GM21528 (cell line): Measurements from ENCODE around the gene RASGRF1.

Experiments used
- ATAC-seq: cut with Tn5 transposase; IDR thresholded peaks from one replicate; pipeline ENCODE4 v1.9.1; 2021; ENCODE audit warnings: mild to moderate bottlenecking, moderate library complexity; ENCODE audit not compliant: unreplicated experiment, low FRiP score

Gene RASGRF1

DNA sequence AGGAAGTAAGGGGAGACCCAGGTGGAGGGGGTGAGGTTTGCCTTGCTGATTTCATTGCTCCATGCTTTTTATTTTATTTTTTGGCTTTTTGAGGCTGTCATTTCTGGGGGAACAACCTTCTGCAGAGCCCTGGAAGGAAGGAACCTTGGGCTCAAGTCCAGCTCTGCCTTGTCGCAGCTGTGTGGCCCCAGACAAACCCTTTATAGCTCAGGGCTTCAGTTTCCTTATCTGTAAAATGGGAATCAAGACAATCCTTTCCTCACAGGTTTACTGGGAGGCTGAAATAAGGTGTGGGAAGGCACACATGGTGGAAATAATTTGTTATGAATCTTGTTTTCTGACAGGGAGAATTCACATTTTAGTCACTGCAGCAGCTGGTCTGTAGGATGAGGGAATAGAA is 100.3 kb downstream of the RASGRF1 start:
- no peak for ATAC-seq

DNA sequence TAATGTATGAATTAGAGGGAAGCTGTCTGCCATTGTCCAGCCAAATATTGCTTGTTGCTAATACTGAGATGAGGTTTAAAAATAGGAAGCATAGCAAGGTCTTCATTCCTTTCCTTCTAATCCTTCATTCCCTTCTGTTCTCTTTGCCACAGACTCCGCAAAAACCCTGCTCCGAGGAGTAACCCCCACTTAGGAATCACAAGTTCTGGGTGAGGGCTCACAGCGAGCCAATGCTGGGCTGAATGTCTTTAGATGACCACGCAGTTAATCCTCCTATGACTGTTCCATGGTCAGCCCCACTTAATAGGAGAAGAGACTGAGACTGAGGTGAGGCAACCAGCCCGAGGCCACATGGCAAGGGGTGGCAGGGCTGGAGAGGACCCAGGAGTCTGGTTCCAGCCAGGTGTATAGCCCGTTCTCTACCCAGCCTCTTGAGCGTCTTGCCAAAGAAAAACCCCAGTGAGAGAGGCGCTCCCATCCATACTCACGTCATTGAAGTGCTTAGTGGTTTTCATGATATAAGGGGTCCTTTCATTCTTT is 100.8 kb downstream of the RASGRF1 start:
- ATAC-seq = no peak

DNA sequence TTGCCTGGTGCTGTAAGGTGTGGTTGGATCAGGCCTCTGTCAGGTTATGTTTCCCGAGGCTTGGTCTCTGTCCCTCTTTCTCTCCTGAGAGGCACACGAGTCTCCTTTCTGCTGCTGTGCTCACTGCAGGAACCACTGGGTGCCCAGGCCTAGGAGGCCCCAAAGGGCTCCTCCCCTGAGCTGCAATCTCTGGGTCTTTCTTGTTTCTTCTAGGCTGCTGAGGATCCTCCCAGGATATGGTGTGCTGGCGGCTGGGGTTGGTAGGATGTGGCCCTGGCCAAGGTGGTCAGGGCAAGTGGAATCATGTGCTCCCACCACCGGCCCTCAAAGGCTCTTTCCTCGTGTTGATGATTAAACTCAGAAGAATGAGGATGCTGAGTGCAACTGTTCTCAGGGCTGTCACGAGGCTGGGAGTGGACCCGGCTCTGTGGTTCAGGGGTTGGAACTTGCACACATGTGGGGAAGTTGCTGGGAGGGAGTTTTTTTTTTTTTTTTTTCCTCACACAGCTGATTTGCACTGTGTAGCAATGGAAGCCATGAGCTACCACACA is 102.1 kb downstream of the RASGRF1 start:
- no peak for ATAC-seq

DNA sequence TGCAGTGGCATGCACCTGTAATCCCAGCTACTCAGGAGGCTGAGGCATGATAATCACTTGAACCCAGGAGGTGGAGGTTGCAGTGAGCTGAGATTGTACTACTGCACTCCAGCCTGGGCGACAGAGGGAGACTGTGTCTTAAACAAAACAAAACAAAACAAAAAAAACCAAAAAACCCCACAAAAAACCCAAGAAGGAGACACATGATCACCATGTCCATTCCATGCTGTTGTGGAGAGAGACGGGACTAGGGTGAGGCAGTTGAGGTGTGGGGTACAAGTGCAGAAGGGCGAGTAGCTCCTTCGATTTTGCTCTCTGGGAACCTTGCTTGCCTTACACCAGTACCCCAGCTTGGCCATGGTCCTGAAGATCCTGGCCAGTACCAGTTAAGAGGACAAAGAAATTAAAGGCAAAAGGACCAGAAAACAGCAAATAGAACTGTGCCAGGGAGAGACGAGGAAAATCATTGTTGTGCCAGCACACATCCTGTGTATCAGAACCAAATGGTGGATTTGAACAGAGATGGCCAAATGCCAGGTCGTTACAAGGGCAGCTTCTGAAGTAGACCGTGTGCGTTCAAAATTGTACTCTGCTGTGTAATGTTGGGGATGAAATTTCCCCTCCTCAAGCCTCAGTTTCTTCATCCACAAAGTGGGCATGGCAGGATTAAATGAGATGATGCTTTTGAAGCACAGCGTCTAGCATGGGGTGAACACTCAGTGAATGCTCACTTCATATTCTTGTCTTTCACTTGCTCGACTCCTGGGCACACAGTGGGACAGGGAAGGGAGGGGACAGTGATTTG is 102.8 kb downstream of the RASGRF1 start:
- ATAC-seq = no peak

DNA sequence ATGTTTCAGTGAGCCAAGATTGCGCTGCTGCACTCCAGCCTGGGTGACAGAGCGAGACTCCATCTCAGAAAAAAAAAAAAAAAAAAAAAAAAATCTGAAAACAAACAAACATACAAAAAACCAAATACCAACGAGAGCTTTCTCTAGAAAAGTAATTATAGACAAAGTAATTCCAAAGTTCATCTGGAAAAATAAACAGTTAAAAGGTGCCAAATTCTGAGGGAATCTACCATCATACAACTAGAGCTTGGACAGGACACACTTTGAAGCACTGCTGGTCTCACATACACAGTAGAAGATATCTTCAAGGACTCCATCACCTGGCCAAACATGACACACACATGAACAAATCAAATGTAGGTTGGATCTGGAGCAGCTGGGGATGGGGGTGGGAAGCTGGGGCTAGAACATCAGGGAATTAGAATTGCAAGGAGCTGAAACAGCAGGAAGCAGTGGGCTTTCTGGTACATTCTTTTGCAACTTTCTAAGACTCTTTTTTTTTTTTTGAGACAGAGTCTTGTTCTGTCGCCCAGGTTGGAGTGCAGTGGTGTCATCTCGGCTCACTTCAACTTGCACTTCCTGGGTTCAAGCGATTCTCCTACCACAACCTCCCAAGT is 104.6 kb downstream of the RASGRF1 start:
- ATAC-seq = no peak

DNA sequence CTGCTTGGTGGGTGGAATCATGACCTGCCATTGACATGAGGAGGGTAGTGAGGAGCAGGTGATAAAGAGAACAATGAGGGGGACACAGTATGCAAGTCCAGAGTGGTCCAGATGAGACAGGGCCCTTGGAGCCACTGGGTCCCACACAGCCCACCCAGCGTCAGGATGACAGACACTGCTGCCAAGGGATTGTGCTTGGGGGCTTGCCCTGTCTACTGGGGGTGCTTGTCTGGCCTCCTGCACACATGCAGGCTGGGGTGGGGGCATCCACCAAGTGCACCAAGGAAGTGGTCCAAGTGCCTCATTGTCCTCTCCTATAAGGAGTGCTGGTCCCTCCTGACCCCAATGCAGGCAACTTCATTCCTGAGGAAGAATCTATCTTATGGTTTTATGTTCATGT is 106.5 kb downstream of the RASGRF1 start:
- no peak for ATAC-seq

DNA sequence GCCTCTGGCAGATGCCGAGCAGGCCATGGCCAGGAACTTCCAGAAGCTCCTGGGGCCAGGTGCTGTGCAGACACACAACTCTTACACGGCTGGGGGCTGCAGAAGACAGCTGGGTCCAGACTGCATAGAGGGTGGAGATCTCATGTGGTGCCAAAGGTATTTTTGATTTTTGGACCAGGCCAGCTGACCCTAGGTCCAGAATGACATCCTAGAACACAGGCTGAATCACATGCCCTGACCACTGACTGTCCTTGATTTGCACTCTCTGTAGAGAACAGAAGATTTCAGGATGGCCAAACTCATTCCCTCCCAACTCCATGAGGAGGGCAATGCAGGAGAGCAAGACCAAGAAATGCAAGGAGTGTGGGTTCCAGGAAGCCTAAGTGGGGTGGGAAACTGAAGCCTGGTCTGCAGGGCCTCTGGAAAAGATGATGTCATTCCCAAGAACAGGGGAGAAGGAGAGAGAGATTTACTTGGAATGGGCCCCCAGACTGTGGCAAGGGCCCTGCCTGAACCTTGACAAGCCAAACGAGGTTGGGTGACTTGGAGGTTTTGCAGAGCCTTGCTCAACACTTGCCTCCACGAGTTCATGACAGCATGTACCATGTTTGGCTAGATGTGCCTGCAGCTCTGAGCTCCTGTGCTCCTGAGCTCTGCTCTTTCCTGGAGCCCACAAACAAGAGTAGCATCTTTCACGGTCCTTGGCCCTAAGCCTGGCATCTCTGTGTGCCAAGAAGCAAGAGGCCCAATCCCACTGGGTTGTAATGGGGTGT is 107.2 kb downstream of the RASGRF1 start:
- no peak for ATAC-seq

DNA sequence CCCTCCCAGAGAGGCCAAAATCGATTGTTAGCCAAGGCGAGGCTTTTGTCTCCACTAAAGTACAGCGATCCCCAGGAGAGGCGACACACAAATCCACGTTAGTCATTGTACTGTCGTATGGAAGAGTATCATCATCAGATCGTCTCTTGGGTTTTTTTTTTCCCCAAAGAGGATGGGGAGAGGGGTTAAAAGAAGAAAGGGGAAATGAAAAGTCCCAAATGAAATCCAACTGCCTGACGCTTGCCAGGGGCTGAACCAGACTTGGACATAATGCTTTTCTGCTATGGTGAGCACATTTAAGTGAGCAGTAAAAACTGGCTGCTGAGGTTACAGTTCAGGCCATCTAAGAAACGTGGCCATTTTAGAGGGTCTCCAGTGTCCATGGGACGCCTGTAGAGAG is 107.8 kb downstream of the RASGRF1 start:
- ATAC-seq = no peak

DNA sequence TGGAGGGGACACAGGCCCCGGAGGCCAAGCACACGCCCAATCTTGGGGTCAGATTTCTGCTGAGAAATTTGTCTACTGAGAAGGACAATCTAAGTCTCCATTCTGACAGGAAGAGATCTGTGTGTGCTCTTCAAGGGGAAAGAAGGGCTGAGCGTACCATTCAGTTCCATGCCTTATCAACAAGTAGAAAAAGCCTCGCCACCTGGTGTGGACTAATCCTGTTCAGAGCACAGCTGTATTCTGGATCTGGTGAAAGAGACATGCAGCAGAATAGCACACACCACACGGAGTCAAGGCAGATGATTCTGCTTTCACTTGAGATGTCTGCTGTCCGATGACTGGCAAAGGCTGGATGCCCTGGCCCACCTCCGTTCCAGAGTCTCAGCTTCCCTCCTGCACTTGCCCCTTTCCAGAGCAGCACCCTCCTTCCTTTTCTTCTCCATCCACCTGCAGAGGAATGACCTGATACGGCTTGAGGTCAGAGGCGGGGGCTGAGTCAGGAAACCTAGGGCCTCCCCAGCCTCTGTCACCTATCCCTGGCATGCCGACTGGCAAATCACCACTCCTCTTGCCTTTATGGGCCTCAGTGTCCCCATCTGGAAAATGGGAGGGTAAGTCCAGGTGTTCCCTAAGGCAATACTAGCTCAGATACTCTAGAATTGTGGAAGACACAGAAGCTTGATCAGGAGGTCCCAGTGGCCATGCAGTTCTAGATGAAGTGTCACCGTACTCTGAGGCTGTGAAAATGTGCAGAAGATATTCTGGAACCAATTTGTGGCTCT is 108.9 kb downstream of the RASGRF1 start:
- ATAC-seq = no peak

DNA sequence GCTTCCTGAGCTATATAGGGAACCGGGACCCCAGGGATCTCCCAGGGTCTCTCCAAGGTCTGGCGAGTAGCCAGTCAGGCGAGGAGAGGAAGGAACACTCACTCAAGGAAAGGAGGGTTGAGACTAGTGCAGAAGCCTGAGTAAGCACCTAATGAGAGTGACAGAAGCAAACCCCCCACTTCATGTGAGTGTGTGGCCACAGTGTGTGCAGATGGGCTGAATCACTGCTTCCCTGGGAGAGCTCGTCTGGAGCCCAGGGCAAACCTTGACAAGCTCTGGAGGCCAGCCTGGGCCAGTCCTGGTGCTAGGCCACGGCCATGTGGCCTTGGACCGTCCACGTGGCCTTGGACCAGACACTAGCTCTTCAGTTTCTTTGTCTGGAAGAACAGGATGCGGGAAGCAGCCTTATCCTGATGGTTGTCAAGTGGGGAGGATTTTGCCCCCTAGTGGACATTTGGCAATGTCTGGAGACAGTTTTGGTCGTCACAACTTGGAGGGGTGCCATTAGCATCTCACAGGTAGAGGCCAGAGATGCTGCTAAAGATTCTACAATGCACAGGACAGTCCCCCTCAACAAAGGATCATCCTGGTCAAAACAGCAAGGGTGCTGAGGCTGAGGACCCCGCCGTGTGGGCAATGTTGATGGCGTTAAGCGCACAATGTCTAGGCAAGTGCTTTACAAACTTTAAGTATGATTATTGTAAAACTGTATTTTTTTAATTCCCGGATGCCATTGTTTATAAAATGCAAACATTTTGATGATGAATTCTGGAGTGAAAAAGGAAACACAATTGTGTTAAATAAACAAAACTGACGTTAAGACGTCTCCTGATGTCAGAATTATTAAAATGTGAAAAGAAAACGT is 110.9 kb downstream of the RASGRF1 start:
- ATAC-seq = no peak

DNA sequence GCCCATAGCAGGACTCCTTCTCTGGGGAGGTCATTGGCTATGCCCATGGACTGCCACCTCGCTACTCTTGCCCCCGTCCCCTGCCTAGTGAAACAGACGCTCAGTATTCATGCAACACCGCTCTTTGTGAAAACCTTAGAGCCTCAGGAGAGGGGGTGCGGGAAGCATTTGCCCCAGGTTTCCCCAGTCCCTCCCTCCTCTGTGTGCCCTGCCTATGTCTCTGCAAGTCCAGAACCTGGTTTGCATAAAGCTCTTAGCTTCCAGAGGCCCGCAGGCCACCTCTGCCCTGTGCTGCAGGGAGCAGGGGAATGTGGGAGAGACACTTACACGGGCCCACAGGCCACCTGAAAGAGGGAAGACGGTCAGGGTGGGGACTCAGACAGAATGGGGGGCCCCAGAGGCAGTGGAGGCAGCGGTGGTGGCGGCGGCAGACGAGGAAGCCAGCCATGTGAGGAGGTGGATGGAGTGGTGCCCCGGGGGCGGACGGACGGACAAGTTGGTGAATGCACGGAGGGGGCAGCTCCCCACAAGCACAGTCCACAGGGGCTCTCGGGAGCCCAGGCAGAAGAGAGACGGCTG is 111.9 kb downstream of the RASGRF1 start:
- ATAC-seq = no peak

DNA sequence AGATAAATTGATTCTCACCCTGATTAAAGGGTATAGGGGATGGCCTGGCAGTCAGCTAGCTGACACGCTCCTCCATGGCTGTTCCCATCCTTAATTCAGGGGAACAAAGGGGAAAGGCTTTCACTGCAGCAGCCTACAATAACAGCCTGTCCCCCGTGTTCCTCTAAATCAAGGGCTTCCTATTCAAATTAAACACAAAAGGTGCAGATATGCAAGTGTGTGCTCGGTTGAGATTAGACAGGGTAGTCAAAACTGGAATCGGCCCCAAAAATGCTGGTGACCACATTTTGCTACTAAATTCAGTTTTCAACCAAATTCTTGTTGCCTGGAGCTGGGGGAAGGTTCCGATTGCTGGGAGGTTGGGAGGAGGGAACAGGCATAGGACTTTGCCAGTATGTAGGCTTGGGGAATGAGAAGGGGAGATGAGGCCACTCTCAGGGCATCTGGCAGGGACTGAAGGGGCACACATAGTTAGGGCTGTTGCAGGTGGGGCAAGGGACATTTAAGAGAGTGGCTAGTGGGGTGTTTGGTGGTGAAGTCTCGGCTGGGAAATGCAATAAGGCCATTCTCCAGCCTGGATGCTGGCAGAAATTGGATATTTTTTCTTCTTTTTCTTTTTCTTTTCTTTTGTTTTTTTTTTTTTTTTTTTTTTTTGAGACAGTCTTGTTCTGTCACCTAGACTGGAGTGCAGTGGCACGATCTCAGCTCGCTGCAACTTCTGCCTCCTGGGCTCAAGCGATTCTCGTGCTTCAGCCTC is 112.8 kb downstream of the RASGRF1 start:
- peak; percentile 48 for ATAC-seq

DNA sequence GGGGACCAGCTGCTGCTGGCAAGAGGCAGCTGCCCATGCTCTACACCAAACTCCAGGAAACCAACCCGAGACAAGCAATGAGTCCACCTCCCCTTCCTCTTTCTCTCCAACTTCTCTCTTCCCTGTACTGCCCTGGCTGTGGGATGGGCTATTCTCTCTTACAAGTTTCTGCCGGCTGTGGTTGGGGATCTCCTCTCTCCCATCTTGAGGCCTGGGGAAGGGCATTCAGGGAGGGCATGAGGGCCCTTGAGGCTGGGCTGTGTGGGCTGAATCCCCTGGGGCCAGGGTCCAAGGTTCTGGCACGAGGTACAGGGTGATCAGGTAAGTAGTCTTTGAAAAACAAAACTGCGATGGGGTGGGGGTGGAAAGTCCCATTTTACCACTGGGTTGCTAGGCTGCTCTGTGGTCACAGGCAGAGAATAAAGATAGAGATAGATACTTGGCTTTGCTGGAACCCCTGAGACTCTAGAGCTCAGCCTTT is 113.4 kb downstream of the RASGRF1 start:
- ATAC-seq = peak; percentile 62

DNA sequence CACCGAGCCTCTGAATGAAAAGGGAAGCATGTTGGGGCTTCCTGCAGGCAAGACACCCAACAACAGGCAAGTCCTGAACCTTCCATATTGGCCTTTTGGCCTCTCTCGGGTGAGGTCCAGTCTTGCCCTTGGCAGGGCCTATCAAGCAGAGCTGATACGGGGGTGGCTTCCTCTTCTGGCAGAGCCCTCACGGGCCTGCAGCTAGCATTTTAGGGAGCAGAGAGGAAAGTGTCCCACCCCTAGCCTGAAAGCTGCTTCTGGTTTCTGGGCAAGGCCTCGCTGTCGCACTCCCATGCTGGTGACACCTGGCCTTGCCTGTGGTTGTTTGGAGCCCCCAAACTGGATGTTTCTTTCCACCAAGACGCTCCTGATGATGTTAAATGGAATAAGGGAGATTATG is 113.9 kb downstream of the RASGRF1 start:
- peak; percentile 9 for ATAC-seq

DNA sequence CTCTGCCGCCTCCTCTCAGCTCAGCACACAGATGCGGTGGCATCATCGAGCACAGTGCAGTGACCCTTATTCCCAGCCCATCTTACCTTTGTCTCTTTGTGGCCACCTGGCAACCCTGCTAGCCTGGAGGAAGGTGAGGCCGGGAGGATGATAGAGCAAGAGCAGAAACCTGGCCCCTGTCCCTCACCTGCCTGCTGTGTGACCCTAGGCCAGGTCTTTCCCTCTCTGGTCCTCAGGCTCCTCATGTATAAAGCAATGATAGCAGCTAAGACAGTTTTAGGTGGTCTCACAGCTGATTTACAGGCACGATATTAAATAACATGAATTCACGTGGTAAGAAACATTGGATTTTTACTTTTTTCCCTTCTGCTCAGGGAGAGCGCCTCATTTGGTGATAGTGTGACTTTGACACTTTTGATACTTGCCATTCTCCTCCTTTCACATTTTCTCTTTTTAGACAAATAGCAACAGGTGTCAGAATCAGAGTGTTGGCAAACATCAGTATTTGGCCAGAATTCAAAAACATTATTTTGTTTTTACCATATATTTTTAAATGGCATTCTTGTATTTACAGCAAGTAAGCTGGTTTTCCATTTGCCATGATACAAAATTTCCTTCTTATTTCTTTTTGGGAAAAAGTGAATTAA is 116.2 kb downstream of the RASGRF1 start:
- ATAC-seq = no peak

DNA sequence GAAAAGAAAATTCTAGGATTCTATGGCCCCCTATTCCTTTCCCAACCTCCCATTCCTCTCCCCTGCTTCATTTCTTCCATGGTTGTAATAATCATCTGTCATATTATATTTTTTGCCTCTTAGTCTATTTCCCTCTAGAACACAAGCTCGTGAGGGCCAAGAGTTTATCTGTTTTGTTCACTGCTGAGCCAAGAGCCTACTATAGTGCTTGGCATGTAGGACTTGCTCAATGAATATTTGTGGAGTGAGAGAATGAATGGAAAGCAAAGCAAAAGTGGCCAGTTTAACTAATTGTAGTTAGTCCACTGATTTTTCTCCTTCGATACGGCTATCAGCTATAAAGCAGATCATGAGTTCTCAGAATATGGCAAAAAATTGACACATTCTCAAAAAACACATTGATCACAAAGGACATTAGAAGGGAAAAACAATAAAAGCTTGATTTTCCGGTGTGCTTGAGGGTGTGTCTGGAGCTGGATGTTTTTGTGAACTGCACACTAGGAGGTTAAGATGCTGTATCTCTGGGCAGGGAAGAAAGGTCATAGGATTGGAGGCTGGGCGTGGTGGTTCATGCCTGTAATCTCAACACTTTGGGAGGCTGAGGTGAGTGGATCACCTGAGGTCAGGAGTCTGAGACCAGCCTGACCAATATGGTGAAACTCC is 120.8 kb downstream of the RASGRF1 start:
- no peak for ATAC-seq
